OCI-LY7 (cell line): ENCODE measurements around the gene TP63. TPM values are rescaled to one million over a fixed set of nuclear protein-coding genes. Genes with fewer than 3 reads are reported as not detected.
"Not testable (repeated sequence)": the region's sequence is repeated elsewhere in the genome, so short reads cannot be mapped to it uniquely, and the experiment has no call there.

Experiments
- BruUV-seq: library from RNA; stranded (reverse); fragments of 400-500 nt; replicated peaks from 2 replicates; lab custom pipeline; 2021; lab: Mats Ljungman, UMichigan
- CTCF ChIA-PET: fragments of 300-600 bp; sonication (Branson Sonifier 250); formaldehyde crosslinking; loops from one replicate; lab custom pipeline; 2022; ENCODE audit warnings: antibody characterized with exemption; ENCODE audit not compliant: unreplicated experiment; lab: Charles Lee
- POLR2A ChIA-PET: fragments of 300-600 bp; sonication (Branson Sonifier 250); formaldehyde crosslinking; loops from one replicate; lab custom pipeline; 2022; ENCODE audit warnings: antibody characterized with exemption; lab: Charles Lee
- DNase-seq: peaks from one replicate; pipeline ENCODE4 v3.0.0-alpha.2; 2015; ENCODE audit warnings: low spot score
- H2AFZ ChIP-seq: fragments of 200-600 bp; sonication (generic), shearing (Covaris generic); 2 replicates; pipeline ENCODE4 v1.6.1; 2014; ENCODE audit warnings: mild to moderate bottlenecking, antibody characterized with exemption, low read length, moderate library complexity
- H3K27ac ChIP-seq: fragments of 200-600 bp; sonication (generic); 2 replicates; pipeline ENCODE4 v1.5.1; 2014; ENCODE audit warnings: mixed run types, low read depth, mild to moderate bottlenecking, moderate library complexity, low read length, inconsistent platforms; ENCODE audit not compliant: poor library complexity, severe bottlenecking
- H3K36me3 ChIP-seq: fragments of 200-600 bp; sonication (generic); 2 replicates; pipeline ENCODE4 v1.6.1; 2014; ENCODE audit warnings: mild to moderate bottlenecking, antibody characterized with exemption, low read length, moderate library complexity, mixed read lengths; ENCODE audit not compliant: insufficient read depth
- H3K4me1 ChIP-seq: fragments of 200-600 bp; sonication (generic); 2 replicates; pipeline ENCODE4 v1.5.1; 2014; ENCODE audit warnings: mild to moderate bottlenecking, low read length; ENCODE audit not compliant: insufficient read depth, poor library complexity, severe bottlenecking
- H3K4me2 ChIP-seq: fragments of 200-600 bp; sonication (generic); 2 replicates; pipeline ENCODE4 v1.6.1; 2014; ENCODE audit warnings: mild to moderate bottlenecking, low read length
- H3K4me3 ChIP-seq: fragments of 200-600 bp; sonication (generic); 2 replicates; pipeline ENCODE4 v1.5.1; 2014; ENCODE audit warnings: mild to moderate bottlenecking, low read depth, low read length; ENCODE audit not compliant: poor library complexity, severe bottlenecking
- H3K79me2 ChIP-seq: fragments of 200-600 bp; sonication (generic); 2 replicates; pipeline ENCODE4 v1.6.1; 2016; ENCODE audit warnings: low read depth, mild to moderate bottlenecking, low read length, moderate library complexity, mixed read lengths; ENCODE audit not compliant: insufficient read depth
- H3K9me2 ChIP-seq: fragments of 200-600 bp; sonication (generic); 2 replicates; pipeline ENCODE4 v1.6.1; 2016; ENCODE audit warnings: mild to moderate bottlenecking, low read length, mixed read lengths; ENCODE audit not compliant: insufficient read depth
- H3K9me3 ChIP-seq: fragments of 200-600 bp; sonication (generic); 2 replicates; pipeline ENCODE4 v1.6.1; 2014; ENCODE audit warnings: mild to moderate bottlenecking, mixed run types, low read length, mixed read lengths
- H4K20me1 ChIP-seq: fragments of 200-600 bp; sonication (generic); 2 replicates; pipeline ENCODE4 v1.6.1; 2014; ENCODE audit warnings: mild to moderate bottlenecking, antibody characterized with exemption, low read length, moderate library complexity, mixed read lengths; ENCODE audit not compliant: insufficient read depth
- EZH2phosphoT487 ChIP-seq: fragments of 200-600 bp; sonication (generic); IDR thresholded peaks from 2 replicates; pipeline ENCODE4 v1.6.1; 2018; ENCODE audit warnings: low read depth, borderline replicate concordance, mild to moderate bottlenecking, mixed run types, antibody characterized with exemption, low read length, moderate library complexity, mixed read lengths
- intact Hi-C: fragments of 100-400 bp; cut with micrococcal nuclease; formaldehyde crosslinking; loops from one replicate; pipeline ENCODE4 v1.10.0; 2022; ENCODE audit not compliant: unreplicated experiment
- total RNA-seq, 2 experiments: library from RNA; depleted of rRNA in 1 of 2; stranded (reverse); fragments of >200 nt in 1 of 2; shearing (Covaris generic) in 1 of 2; gene quantifications; 2 replicates each; pipeline ENCODE4 v1.2.3, GENCODE V29; 2014 to 2022
- TF ChIP-seq, protein P1 (sequence below): fragments of 200-600 bp; sonication (generic); conservative IDR thresholded peaks from 2 replicates; pipeline ENCODE4 v1.5.1; 2014; ENCODE audit warnings: mild to moderate bottlenecking, antibody characterized with exemption, low read length, moderate library complexity, mixed read lengths

The TP63 gene
- total RNA-seq, 2 experiments from 2014 or later: 0.16 to 1.1 TPM

DNA sequence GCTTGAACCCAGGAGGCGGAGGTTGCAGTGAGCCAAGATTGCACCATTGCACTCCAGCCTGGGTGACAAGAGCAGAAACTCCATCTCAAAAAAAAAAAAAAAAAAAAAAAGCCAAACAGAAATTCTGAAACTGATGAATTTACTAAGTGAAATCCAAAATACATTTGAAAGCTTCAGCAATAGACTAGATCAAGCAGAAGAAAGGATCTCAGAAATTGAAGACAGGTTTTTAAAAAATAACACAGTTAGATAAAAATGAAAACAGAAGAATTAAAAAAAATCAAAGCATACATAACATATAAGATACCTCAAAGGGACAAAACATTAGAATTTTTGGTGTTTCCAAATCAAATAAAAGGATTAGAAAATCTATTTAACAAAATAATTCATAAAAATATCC is 114.4 kb downstream of the TP63 start:
- POLR2A ChIA-PET: no interaction called here
- Histone ChIP-seq H3K36me3 (no peaks in the 10 kb centered on the region), H4K20me1 (no peaks in the 10 kb centered on the region), H3K9me2 (no peaks in the 10 kb centered on the region), H3K79me2 (no peaks in the 10 kb centered on the region), H3K4me1 (no peaks in the 10 kb centered on the region), H3K4me3 (no peak overlapping the region), H2AFZ (no peak overlapping the region), H3K9me3 (no peaks in the 10 kb centered on the region; the same call in 1 of the 2 replicates), H3K4me2 (no peak overlapping the region), H3K27ac (no peak overlapping the region)
- CTCF ChIA-PET: no interaction called here
- TF ChIP-seq, protein P1, sequence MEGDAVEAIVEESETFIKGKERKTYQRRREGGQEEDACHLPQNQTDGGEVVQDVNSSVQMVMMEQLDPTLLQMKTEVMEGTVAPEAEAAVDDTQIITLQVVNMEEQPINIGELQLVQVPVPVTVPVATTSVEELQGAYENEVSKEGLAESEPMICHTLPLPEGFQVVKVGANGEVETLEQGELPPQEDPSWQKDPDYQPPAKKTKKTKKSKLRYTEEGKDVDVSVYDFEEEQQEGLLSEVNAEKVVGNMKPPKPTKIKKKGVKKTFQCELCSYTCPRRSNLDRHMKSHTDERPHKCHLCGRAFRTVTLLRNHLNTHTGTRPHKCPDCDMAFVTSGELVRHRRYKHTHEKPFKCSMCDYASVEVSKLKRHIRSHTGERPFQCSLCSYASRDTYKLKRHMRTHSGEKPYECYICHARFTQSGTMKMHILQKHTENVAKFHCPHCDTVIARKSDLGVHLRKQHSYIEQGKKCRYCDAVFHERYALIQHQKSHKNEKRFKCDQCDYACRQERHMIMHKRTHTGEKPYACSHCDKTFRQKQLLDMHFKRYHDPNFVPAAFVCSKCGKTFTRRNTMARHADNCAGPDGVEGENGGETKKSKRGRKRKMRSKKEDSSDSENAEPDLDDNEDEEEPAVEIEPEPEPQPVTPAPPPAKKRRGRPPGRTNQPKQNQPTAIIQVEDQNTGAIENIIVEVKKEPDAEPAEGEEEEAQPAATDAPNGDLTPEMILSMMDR: no peak
- no peak for TF ChIP-seq EZH2phosphoT487
- no TSS peak for BruUV-seq
- intact Hi-C loops: no loop called here
- peak; percentile 5 for DNase-seq

DNA sequence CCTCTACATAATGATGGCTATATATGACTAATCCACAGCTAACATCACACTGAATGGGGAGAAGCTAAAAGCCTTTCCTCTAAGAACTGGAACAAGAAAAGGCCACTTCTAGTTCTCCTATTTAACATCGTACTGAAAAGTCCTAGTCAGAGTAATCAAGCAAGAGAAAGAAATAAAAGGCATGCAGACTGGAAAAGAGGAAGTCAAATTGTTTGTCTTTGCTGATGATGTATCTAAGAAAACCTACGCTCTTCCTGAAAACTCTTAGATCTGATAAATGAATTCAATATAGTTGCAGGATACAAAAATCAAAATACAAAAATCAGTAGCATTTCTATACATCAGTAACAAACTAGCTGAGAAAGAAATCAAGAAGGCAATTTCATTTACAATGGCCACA is 116.9 kb downstream of the TP63 start:
- CTCF ChIA-PET: no interaction called here
- no TSS peak for BruUV-seq

DNA sequence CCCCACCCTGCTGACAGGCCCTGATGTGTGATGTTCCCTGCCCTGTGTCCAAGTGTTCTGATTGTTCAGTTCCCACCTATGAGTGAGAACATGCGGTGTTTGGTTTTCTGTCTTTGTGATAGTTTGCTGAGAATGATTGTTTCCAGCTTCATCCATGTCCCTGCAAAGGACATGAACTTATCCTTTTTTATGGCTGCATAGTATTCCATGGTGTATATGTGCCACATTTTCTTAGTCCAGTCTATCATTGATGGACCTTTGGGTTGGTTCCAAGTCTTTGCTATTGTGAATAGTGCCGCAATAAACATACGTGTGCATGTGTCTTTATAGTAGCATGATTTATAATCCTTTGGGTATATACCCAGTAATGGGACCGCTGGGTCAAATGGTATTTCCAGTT is 119.8 kb downstream of the TP63 start:
- H3K4me1 ChIP-seq, intact Hi-C loops, DNase-seq, CTCF ChIA-PET, H4K20me1 ChIP-seq, H3K79me2 ChIP-seq, H3K9me2 ChIP-seq, H3K36me3 ChIP-seq, H3K4me2 ChIP-seq, H2AFZ ChIP-seq, H3K27ac ChIP-seq, BruUV-seq, H3K4me3 ChIP-seq, POLR2A ChIA-PET, H3K9me3 ChIP-seq: not testable (repeated sequence)

More for the DNA sequence above, 116.9 kb downstream of the TP63 start:
- Histone ChIP-seq H3K27ac (no peak overlapping the region), H3K79me2 (no peaks in the 10 kb centered on the region), H3K4me3 (no peak overlapping the region), H3K36me3 (no peaks in the 10 kb centered on the region), H3K4me1 (no peaks in the 10 kb centered on the region), H3K9me2 (no peaks in the 10 kb centered on the region), H3K4me2 (no peak overlapping the region), H2AFZ (no peak overlapping the region), H4K20me1 (no peaks in the 10 kb centered on the region), H3K9me3 (no peaks in the 10 kb centered on the region; the same call in 1 of the 2 replicates)
- no peak for TF ChIP-seq EZH2phosphoT487
- TF ChIP-seq, protein P1: no peak
- POLR2A ChIA-PET: no interaction called here
- intact Hi-C loops: no loop called here
- DNase-seq: no peak
